ENCODE data around the gene ABCC1. TPM values are rescaled to one million over a fixed set of nuclear protein-coding genes. Genes with fewer than 3 reads are reported as not detected.
"Not testable (repeated sequence)": the region's sequence is repeated elsewhere in the genome, so short reads cannot be mapped to it uniquely, and the experiment has no call there.

Gene ABCC1
- total RNA-seq, 2 donors from 2014 or later, result 18.3 to 23.3 TPM

- DNase-seq (no peak), ATAC-seq (no peak)
- intact Hi-C loops (cut with DNase I, micrococcal nuclease), result no loop called here
Observed at GRCh38 chr16:16086653-16087446, 137.4 kb downstream of the ABCC1 start.

- intact Hi-C loops (cut with DNase I, micrococcal nuclease), result no loop called here
- no peak for ATAC-seq
Observed at GRCh38 chr16:16090238-16090637, 140.8 kb downstream of the ABCC1 start.

GRCh38 chr16:16092925-16093627 is 143.7 kb downstream of the ABCC1 start:
- intact Hi-C loops (cut with DNase I, micrococcal nuclease), result no loop called here
- no peak for DNase-seq

More at GRCh38 chr16:16090238-16090637, 140.8 kb downstream of the ABCC1 start:
- no peak for DNase-seq

GRCh38 chr16:16093628-16094332 is 144.4 kb downstream of the ABCC1 start:
- DNase-seq (no peak), ATAC-seq (no peak)
- intact Hi-C loops (cut with DNase I, micrococcal nuclease), result no loop called here

More at GRCh38 chr16:16092925-16093627, 143.7 kb downstream of the ABCC1 start:
- no peak for ATAC-seq

- intact Hi-C loops (cut with DNase I, micrococcal nuclease), result no loop called here
- ATAC-seq (no peak), DNase-seq (no peak)
Observed at GRCh38 chr16:16095646-16096045, 146.2 kb downstream of the ABCC1 start.

- ATAC-seq, result peak; percentile 53
- intact Hi-C loops (cut with DNase I, micrococcal nuclease), result no loop called here
- peak; percentile 36 to 72 for DNase-seq
Observed at GRCh38 chr16:16096121-16096857, 146.9 kb downstream of the ABCC1 start.

- no peak for DNase-seq
- intact Hi-C loops (cut with DNase I, micrococcal nuclease), result no loop called here
- no peak for ATAC-seq
Observed at GRCh38 chr16:16096858-16097213, 147.4 kb downstream of the ABCC1 start.

- no peak for ATAC-seq
- intact Hi-C loops (cut with DNase I, micrococcal nuclease), result no loop called here
- no peak for DNase-seq
Observed at GRCh38 chr16:16099320-16099719, 149.9 kb downstream of the ABCC1 start.

GRCh38 chr16:16100631-16101030 is 151.2 kb downstream of the ABCC1 start:
- intact Hi-C loops (cut with DNase I, micrococcal nuclease), result no loop called here
- no peak for DNase-seq

GRCh38 chr16:16101585-16101984 is 152.2 kb downstream of the ABCC1 start:
- intact Hi-C loops (cut with DNase I, micrococcal nuclease), result no loop called here
- ATAC-seq, result no peak
- no peak for DNase-seq

More at GRCh38 chr16:16100631-16101030, 151.2 kb downstream of the ABCC1 start:
- no peak for ATAC-seq

- ATAC-seq, result no peak
- intact Hi-C loops (cut with DNase I, micrococcal nuclease), result no loop called here
- no peak for DNase-seq
Observed at GRCh38 chr16:16102738-16103137, 153.3 kb downstream of the ABCC1 start.

GRCh38 chr16:16104132-16104803 is 154.9 kb downstream of the ABCC1 start:
- ATAC-seq; DNase-seq; intact Hi-C loops (cut with DNase I, micrococcal nuclease): not testable (repeated sequence)

GRCh38 chr16:16104804-16105141 is 155.4 kb downstream of the ABCC1 start:
- intact Hi-C loops (cut with DNase I, micrococcal nuclease); DNase-seq; ATAC-seq: not testable (repeated sequence)

- intact Hi-C loops (cut with DNase I, micrococcal nuclease), result no loop called here
- DNase-seq (no peak), ATAC-seq (no peak)
Observed at GRCh38 chr16:16105646-16106045, 156.2 kb downstream of the ABCC1 start.

- ATAC-seq (no peak), DNase-seq (no peak)
- intact Hi-C loops (cut with DNase I, micrococcal nuclease), result no loop called here
Observed at GRCh38 chr16:16106466-16106865, 157.1 kb downstream of the ABCC1 start.

GRCh38 chr16:16107839-16108238 is 158.4 kb downstream of the ABCC1 start:
- no peak for DNase-seq
- ATAC-seq, result no peak
- intact Hi-C loops (cut with DNase I, micrococcal nuclease), result no loop called here

- ATAC-seq, result no peak
- intact Hi-C loops (cut with DNase I, micrococcal nuclease), result no loop called here
- no peak for DNase-seq
Observed at GRCh38 chr16:16108759-16109158, 159.3 kb downstream of the ABCC1 start.

GRCh38 chr16:16109453-16110110 is 160.2 kb downstream of the ABCC1 start:
- no peak for DNase-seq
- intact Hi-C loops (cut with DNase I, micrococcal nuclease), result no loop called here
- no peak for ATAC-seq

All from left colon (tissue), 2 donors.